ENCODE results near the gene EXOSC1. TPM values are rescaled to one million over a fixed set of nuclear protein-coding genes. Genes with fewer than 3 reads are reported as not detected.
"Not testable (repeated sequence)": the region's sequence is repeated elsewhere in the genome, so short reads cannot be mapped to it uniquely, and the experiment has no call there.

EXOSC1 gene
- total RNA-seq, 3 donors from 2014 or later, result 27.7 to 37.9 (median 36.7) TPM

- DNase-seq (ENCODE audit: low spot score in 2 of 2), result no peak
- H3K36me3 ChIP-seq, result no peaks in the 10 kb centered on the region
- no peaks in the 10 kb centered on the region for H3K9me3 ChIP-seq
- H3K4me1 ChIP-seq, result peaks cover 0 to 7% of the 10 kb centered on the region in 2 donors
- no peak overlapping the region for H3K4me3 ChIP-seq
- peak overlapping the region in 1 of 2 donors; percentile 40 for H3K27ac ChIP-seq
- TF ChIP-seq POLR2AphosphoS5 (IDR thresholded peaks at IDR 0.05) (no peak), POLR2A (IDR thresholded peaks at IDR 0.05) (no peak), CTCF (IDR thresholded peaks at IDR 0.05) (no peak)
- intact Hi-C loops (cut with DNase I; ENCODE audit: low total_unique reads), result no loop called here
- H3K27me3 ChIP-seq, result no peaks in the 10 kb centered on the region
Measured at GRCh38 chr10:97407952-97408248, 37.9 kb downstream of the EXOSC1 start.

DNA sequence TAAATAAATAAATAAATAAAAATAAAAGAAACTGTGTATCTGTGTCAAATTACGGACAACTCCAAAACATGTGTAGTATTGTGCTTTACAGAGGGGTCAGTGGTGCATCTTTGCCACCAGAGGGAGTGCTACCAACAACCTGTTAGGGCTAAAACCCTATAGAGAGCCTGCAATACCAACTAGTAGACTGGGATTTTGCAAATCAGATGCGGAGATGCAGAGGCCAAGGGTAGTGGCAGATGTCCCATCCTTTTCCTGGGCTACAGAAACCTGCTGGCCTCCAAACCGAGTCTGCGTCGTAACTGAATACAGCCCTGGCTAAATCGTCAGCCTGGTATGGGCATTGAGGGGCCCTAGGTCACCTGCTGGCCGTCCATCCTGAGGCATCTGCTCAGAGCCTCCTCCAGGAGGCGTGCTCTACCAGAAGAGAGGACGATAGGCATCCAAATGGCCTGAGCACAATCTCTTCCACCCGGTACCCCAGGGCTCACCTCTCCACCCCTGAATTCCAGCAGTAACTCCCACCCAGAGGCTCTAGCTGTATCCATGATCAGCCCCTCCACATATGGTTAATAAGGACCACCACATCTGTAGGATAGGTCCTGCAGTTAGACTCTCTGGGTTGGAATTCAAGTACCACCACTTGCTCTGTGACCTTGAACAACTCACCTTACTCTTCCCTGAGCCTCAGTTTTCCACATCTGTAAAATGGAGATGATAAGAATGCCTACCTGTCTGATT is 38.4 kb downstream of the EXOSC1 start:
- intact Hi-C loops (cut with DNase I; ENCODE audit: low total_unique reads), result no loop called here
- Histone ChIP-seq H3K4me3 (no peak overlapping the region), H3K27ac (no peak overlapping the region), H3K36me3 (no peaks in the 10 kb centered on the region), H3K27me3 (no peaks in the 10 kb centered on the region), H3K4me1 (peaks cover 0 to 7% of the 10 kb centered on the region in 2 donors), H3K9me3 (no peaks in the 10 kb centered on the region)
- peak in 1 of 2 donors; percentile 38 for DNase-seq (ENCODE audit: low spot score in 2 of 2)
- no peak for TF ChIP-seq POLR2AphosphoS5 (IDR thresholded peaks at IDR 0.05)
- TF ChIP-seq CTCF (IDR thresholded peaks at IDR 0.05), result peak; percentile 63 to 84 (median 78)
- no peak for TF ChIP-seq POLR2A (IDR thresholded peaks at IDR 0.05)

DNA sequence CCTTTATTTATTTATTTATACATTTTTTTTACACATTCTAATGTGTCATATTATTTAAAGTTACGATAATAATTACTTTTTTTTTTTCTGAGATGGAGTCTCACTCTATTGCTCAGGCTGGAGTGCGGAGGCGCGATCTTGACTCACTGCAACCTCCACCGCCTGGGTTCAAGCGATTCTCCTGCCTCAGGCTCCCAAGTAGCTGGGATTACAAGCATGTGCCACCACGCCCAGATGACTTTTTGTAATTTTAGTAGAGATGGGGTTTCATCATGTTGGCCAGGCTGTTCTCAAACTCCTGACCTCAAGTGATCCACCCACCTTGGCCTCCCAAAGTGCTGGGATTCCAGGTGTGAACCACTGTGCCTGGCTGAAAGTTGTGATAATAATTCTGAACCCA is 39.3 kb downstream of the EXOSC1 start:
- H3K27ac ChIP-seq; intact Hi-C loops (cut with DNase I; ENCODE audit: low total_unique reads); DNase-seq (ENCODE audit: low spot score in 2 of 2); H3K4me3 ChIP-seq; H3K9me3 ChIP-seq; H3K4me1 ChIP-seq; H3K36me3 ChIP-seq; H3K27me3 ChIP-seq: not testable (repeated sequence)

DNA sequence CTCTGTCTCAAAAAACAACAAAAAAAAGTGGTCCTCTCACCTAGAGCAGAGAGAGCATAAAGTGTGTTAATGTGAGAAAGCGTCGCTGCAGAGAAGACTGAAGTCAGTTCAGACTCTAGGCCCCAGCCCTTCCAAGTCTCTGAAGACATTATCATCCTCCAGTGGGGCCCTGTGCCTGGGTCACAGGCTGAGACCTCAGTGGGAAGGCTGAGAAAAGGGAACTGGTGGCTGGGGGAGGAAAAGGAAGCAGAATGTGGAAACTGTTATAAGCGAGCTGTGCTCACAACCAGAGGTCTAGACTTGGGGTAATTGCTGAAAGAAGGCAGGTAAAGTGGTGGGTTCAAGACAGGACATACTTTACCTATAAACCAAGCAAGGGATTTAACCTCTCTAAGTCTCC is 39.7 kb downstream of the EXOSC1 start:
- Histone ChIP-seq H3K4me3 (no peak overlapping the region), H3K27me3 (no peaks in the 10 kb centered on the region), H3K27ac (no peak overlapping the region), H3K9me3 (no peaks in the 10 kb centered on the region), H3K4me1 (peaks cover 0 to 7% of the 10 kb centered on the region in 2 donors), H3K36me3 (no peaks in the 10 kb centered on the region)
- DNase-seq (ENCODE audit: low spot score in 2 of 2), result no peak
- TF ChIP-seq CTCF (IDR thresholded peaks at IDR 0.05) (no peak), POLR2A (IDR thresholded peaks at IDR 0.05) (no peak), POLR2AphosphoS5 (IDR thresholded peaks at IDR 0.05) (no peak)
- intact Hi-C loops (cut with DNase I; ENCODE audit: low total_unique reads), result no loop called here

DNA sequence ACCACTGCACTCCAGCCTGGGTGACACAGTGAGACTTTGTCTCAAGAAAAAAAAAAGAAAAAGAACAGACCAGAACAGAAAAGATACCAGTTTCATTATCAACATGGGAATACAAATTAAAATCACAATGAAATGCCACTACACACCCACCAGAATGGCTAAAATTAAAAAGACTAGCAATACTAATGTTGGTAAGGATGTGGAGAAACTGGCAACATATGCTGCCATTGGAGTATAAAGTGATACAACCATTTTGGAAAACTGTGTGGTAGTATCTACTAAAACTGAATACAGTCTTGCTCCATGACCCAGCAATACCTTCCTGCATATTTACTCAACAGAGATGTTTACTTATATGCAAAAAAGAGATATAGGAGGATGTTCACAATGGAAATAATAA is 41.8 kb downstream of the EXOSC1 start:
- peaks cover 6 to 12% of the 10 kb centered on the region in 2 donors for H3K4me1 ChIP-seq
- no peak for DNase-seq (ENCODE audit: low spot score in 2 of 2)
- no peak for TF ChIP-seq CTCF (IDR thresholded peaks at IDR 0.05)
- TF ChIP-seq POLR2AphosphoS5 (IDR thresholded peaks at IDR 0.05), result no peak
- no peak for TF ChIP-seq POLR2A (IDR thresholded peaks at IDR 0.05)
- H3K27me3 ChIP-seq, result no peaks in the 10 kb centered on the region
- H3K4me3 ChIP-seq, result no peak overlapping the region
- no peaks in the 10 kb centered on the region for H3K9me3 ChIP-seq
- H3K27ac ChIP-seq, result no peak overlapping the region
- intact Hi-C loops (cut with DNase I; ENCODE audit: low total_unique reads), result no loop called here
- H3K36me3 ChIP-seq, result no peaks in the 10 kb centered on the region
